NOMO-1 treated with dmso at 0.1 percent for 144 hours (cell line): ENCODE results near the gene GPC3.
A peak's percentile ranks its signal among the peaks of the same experiment; 100 is the strongest.
"Not testable (repeated sequence)": the region's sequence is repeated elsewhere in the genome, so short reads cannot be mapped to it uniquely, and the experiment has no call there.

Experiments used
- DNase-seq: peaks from one replicate; lab custom pipeline; 2025; ENCODE audit not compliant: unreplicated experiment; lab: John Stamatoyannopoulos, UW

GPC3 gene

GRCh38 chrX:133534172-133534571, 451.2 kb downstream of the GPC3 start:
- DNase-seq = no peak

GRCh38 chrX:133533249-133533648, 452.1 kb downstream of the GPC3 start:
- DNase-seq = no peak

GRCh38 chrX:133530960-133531359, 454.4 kb downstream of the GPC3 start:
- no peak for DNase-seq

GRCh38 chrX:133529578-133529977, 455.8 kb downstream of the GPC3 start:
- DNase-seq = no peak

- no peak for DNase-seq
Measured at GRCh38 chrX:133527825-133528224, 457.6 kb downstream of the GPC3 start.

- DNase-seq = no peak
Measured at GRCh38 chrX:133527415-133527814, 458.0 kb downstream of the GPC3 start.

GRCh38 chrX:133526773-133527172, 458.6 kb downstream of the GPC3 start:
- not testable (repeated sequence) for DNase-seq

- no peak for DNase-seq
Measured at GRCh38 chrX:133523526-133523925, 461.9 kb downstream of the GPC3 start.

GRCh38 chrX:133523081-133523487, 462.3 kb downstream of the GPC3 start:
- no peak for DNase-seq

GRCh38 chrX:133516686-133517085, 468.7 kb downstream of the GPC3 start:
- no peak for DNase-seq

GRCh38 chrX:133514486-133514885, 470.9 kb downstream of the GPC3 start:
- DNase-seq = no peak

GRCh38 chrX:133513123-133513522, 472.3 kb downstream of the GPC3 start:
- DNase-seq = peak; percentile 20

- no peak for DNase-seq
Measured at GRCh38 chrX:133511041-133511440, 474.4 kb downstream of the GPC3 start.

- DNase-seq = no peak
Measured at GRCh38 chrX:133497356-133497755, 488.0 kb downstream of the GPC3 start.

- no peak for DNase-seq
Measured at GRCh38 chrX:133495464-133496391, 489.7 kb downstream of the GPC3 start.

- DNase-seq = no peak
Measured at GRCh38 chrX:133493366-133493765, 492.0 kb downstream of the GPC3 start.

- DNase-seq = no peak
Measured at GRCh38 chrX:133490955-133491354, 494.4 kb downstream of the GPC3 start.
